GM21576 (cell line): Measurements from ENCODE around the gene C1S.
"Not testable (repeated sequence)": the region's sequence is repeated elsewhere in the genome, so short reads cannot be mapped to it uniquely, and the experiment has no call there.

Source experiments
- ATAC-seq: cut with Tn5 transposase; IDR thresholded peaks from one replicate; pipeline ENCODE4 v1.9.1; 2021; ENCODE audit warnings: mild to moderate bottlenecking, moderate library complexity; ENCODE audit not compliant: unreplicated experiment

The C1S gene

GRCh38 chr12:7046383-7047105, 14.0 kb upstream of the C1S start:
- no peak for ATAC-seq

GRCh38 chr12:7047306-7047705, 13.2 kb upstream of the C1S start:
- no peak for ATAC-seq

DNA sequence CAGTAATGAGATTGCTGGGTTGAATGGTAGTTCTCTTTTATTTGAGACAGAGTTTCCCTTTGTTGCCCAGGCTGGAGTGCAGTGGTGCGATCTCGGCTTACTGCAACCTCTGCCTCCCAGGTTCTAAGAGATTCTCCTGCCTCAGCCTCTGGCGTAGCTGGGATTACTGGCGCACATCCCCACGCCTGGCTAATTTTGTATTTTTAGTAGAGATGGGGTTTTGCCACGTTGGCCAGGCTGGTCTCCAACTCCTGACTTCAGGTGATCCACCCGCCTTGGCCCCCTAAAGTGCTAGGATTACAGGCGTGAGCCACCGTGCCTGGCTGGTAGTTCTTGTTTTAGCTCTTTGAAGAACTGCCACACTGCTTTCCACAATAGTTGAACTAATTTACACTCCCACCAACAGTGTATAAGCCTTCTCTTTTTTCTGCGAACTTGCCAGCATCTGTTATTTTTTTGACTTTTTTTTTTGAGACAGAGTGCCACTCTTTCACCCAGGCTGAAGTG, 11.0 kb upstream of the C1S start:
- ATAC-seq, result not testable (repeated sequence)

DNA sequence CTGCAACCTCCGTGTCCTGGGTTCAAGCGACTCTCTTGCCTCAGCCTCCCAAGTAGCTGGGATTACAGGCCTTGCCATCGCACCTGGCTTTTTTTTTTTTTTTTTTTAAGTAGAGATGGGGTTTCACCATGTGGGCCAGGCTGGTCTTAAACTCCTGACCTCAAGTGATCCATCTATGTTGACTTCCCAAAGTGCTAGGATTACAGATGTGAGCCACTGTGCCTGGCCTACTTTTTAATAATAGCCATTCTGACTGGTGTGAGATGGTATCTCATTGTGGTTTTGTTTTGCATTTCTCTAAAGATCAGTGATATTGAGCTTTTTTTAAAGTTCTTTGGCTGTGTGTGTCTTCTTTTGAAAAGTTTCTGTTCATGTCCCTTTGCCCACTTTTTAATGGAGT, 10.5 kb upstream of the C1S start:
- ATAC-seq, result not testable (repeated sequence)

DNA sequence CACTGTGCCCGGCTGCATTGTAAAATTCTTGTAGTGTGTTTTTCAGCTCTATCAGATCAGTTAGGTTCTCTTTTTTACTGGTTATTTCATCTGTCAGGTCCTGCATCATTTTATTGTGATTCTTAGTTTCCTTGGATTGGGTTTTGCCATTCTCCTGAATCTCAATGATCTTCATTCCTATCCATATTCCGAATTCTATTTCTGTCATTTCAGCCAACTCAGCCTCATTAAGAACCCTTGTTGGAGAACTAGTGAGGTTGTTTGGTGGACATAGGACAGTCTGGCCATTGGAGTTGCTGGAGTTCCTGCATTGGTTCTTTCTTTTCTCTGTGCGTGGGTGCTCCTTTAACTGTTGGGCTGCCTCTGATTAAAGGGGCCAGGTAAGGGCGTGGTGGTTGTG, 5.6 kb upstream of the C1S start:
- no peak for ATAC-seq

DNA sequence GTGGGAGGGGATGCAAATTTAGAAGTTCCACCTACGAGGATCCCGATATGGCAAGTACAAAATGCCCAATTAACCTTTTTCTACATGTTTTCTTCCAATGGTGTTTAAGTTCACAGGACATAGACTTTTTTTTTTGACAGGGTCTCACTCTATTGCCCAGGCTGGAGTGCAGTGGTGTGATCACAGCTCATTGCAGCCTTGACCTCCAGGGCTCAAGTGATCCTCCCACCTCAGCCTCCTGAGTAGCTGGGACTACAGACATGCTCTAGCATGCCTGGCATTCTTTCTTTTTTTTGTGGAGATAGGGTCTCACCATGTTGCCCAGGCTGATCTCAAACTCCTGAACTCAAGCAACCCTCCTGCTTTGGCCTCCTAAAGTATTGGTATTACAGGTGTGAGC, 4.8 kb upstream of the C1S start:
- ATAC-seq, result not testable (repeated sequence)

DNA sequence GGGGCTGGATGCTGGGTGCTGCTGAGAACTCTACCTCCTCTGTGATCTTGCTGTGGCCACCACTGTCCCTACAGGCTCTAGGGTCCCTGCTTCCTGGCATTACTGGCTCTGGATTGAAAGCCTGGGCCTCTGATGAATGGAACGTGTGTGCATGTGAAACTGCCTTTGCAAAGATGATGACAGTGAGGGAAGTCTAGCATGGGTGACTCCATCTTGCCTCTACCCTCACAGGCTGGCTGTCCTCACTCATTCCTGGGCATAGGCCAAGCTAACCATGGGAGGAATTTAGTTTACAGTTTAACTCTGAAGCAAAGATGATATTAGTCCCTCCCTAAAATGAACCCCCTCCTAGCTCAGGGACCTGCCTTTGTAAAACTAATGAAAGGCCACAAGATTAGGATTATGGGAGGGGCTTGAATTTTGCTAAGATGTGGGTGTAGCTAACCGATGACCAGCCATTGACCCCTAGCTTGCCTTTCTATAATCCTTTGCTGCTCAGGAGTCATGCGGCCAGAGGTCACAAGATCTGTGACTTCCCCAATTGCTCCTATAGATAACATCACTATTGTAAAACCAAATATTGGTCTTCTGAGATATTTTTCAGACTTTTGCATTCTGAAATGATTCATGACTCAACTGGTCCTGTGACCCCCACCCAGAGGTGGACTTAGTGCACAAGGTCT, 2.2 kb upstream of the C1S start:
- no peak for ATAC-seq

DNA sequence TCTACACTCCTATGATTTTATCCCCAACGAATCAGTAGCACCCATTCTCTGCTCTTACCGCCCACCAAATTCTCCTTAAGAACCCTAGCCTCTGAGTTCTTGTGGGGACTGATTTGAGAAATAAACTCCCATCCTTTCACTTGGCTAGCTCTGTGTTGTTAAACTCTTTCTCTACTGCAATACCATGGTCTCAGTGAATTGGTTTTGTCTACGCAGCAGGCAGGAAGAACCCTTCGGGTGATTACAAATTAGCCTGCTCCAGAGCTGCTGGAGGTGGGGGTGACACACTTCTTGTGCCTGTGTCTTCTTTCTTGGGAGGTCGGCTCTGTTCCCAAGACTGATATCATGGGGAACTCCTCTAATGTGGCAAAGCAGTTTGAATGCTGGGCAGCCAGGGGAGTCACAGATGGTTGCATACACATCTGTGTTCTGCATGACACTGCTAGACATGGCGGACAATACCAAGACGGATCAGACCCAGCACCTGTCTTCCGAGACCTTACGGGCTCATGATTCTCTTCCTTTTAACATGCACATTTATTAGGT, 1.6 kb upstream of the C1S start:
- no peak for ATAC-seq

DNA sequence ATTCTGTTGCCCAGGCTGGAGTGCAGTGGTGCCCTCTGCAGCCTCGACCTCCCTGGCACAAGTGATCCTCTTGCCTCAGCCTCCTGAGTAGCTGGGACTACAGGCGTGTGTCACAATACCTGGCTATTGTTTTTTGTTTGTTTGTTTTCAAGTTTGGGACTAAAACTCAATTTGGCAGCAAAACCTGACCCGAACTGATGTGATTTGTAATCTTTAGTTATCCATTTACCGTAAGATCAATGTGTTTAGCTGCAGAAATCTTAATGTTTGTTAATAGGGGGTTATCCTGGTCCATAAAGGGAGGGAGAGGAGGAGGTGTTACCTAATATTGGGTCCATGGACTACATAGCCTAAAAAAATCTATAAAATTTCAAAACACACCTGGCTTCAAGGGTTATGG, 738 bp upstream of the C1S start:
- no peak for ATAC-seq

- no peak for ATAC-seq
Measured at GRCh38 chr12:7061138-7061537, 620 bp downstream of the C1S start.

GRCh38 chr12:7061596-7061995, 1.1 kb downstream of the C1S start:
- no peak for ATAC-seq

DNA sequence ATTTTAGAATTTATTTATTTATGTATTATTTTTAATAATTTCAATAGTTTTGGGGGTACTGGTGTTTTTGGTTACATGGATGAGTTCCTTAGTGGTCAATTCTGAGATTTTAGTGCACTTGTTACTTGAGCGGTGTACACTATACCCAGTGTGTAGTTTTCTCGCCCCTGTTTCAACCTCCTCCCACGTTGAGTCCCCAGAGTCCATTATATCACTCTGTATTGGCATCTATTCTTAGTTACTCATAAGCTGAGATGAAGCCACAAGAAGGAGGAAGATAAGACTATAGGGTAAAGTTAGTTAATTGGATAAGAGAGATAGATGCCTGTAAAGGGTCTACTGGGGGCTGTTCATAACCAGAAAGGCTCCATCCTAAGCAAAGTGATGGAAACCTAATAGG, 4.0 kb downstream of the C1S start:
- no peak for ATAC-seq

DNA sequence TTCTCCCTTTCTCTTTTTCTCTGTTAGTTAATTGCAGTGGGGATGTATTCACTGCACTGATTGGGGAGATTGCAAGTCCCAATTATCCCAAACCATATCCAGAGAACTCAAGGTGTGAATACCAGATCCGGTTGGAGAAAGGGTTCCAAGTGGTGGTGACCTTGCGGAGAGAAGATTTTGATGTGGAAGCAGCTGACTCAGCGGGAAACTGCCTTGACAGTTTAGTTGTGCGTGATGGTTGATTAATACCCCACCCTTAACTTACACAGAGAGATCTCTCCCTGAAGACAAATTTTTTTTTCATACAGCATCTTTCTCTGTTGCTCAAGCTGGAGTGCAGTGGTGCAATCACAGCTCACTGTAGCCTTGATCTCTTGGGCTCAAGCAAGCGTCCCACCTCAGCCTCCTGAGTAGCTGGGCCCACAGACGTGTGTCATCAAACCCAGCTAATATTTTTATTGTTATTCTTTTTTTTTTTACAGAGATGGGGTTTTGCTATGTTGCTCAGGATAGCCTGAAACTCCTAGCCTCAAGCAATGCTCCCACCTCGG, 4.6 kb downstream of the C1S start:
- no peak for ATAC-seq

DNA sequence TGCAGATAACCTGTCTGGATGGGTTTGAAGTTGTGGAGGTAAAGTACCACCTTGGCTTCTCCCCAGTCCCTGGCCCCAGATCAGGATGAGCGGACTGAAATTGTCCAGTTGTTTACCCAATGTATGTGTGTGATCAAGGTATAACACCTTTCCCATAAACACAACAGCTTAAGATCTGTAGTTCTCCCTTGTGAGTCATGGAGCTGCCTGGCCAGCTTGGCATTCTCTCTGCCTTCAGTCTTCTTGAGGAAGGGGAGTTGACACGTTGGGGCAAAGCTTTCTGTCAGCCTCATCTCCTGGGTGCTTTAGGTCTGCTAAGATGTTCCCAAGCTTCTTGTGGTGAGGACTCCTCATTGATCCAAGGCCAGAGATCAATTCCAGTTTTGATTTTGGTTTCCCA, 6.1 kb downstream of the C1S start:
- ATAC-seq, result no peak

- ATAC-seq, result no peak
Measured at GRCh38 chr12:7067096-7067495, 6.6 kb downstream of the C1S start.

- ATAC-seq, result no peak
Measured at GRCh38 chr12:7068240-7068993, 7.9 kb downstream of the C1S start.

DNA sequence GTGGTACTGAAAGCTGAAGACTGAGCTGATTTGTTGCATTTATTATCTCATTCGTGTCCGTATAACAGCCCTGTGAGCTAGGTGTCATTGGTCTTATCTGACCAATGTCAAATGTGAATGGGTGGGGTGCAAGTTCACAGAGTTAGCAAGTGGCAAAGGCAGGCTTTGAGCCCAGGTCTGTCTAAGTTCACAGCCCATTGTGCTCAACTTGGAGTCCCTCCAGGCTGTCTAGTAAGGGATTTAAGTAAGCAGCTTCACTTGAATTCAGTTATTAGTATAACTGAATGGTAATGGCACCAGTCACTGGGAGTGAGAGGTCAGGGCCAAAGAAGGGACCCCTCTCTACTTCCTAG, 8.5 kb downstream of the C1S start:
- ATAC-seq, result no peak

GRCh38 chr12:7069386-7069785, 8.9 kb downstream of the C1S start:
- ATAC-seq, result no peak

GRCh38 chr12:7072035-7072434, 11.5 kb downstream of the C1S start:
- ATAC-seq, result no peak

GRCh38 chr12:7072554-7072953, 12.0 kb downstream of the C1S start:
- no peak for ATAC-seq

- ATAC-seq, result no peak
Measured at GRCh38 chr12:7073946-7074345, 13.4 kb downstream of the C1S start.
